Gastroesophageal sphincter (tissue), 3 donors: ENCODE measurements around the gene ZNF135.

Source experiments
- CTCF ChIP-seq, 4 experiments: fragments of 200-600 bp in 2 of 4; fragments of 450-650 bp in 2 of 4; sonication (generic) in 1 of 4; IDR thresholded peaks; one replicate each; pipeline ENCODE4 v1.5.1; 2017 to 2019; ENCODE audit warnings: antibody characterized with exemption in 4 of 4, mild to moderate bottlenecking in 2 of 4, moderate library complexity in 2 of 4
- POLR2AphosphoS5 ChIP-seq: sonication (generic); formaldehyde crosslinking; IDR thresholded peaks from one replicate; pipeline ENCODE4 v1.6.1; 2017; ENCODE audit warnings: antibody characterized with exemption

- TF ChIP-seq CTCF (IDR thresholded peaks at IDR 0.05) (no peak), POLR2AphosphoS5 (no peak)
Measured at GRCh38 chr19:58052256-58052655, 6.8 kb upstream of the ZNF135 start.
